GM21515 (cell line): ENCODE results near the gene PRIM2.
"Not testable (repeated sequence)": the region's sequence is repeated elsewhere in the genome, so short reads cannot be mapped to it uniquely, and the experiment has no call there.

Source experiments
- ATAC-seq: cut with Tn5 transposase; IDR thresholded peaks from one replicate; pipeline ENCODE4 v1.9.1; 2021; ENCODE audit not compliant: unreplicated experiment

The PRIM2 gene

DNA sequence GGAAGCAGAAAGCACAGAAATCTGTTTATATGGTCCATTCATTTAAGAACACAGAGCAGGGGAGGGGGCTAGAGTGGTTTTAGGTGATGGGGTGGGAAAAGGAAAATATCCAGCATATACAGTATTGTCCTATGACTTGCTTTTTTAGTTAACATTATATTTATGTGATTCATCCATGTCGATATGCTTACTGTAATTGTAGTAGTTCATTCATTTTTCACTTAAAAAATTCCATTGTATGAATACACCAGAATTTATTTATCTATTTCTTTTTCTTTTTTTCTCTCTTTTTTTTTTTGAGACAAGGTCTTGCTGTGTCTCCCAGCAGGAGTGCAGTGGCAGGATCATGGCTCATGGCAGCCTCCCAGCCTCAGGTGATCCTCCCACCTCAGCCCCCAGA lies 9.6 kb upstream of the PRIM2 start:
- no peak for ATAC-seq

DNA sequence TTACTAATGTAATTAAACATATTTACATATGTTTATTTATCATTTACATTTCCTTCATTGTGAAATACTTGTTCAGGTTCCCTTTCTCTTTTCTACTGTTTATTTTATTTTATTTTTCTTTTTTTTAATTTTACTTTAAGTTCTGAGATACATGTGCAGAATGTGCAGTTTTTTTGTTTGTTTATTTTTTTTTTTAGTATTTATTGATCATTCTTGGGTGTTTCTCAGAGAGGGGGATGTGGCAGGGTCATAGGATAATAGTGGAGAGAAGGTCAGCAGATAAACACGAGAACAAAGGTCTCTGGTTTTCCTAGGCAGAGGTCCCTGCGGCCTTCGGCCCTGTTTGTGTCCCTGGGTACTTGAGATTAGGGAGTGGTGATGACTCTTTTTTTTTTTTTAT lies 8.7 kb upstream of the PRIM2 start:
- ATAC-seq, result not testable (repeated sequence)

DNA sequence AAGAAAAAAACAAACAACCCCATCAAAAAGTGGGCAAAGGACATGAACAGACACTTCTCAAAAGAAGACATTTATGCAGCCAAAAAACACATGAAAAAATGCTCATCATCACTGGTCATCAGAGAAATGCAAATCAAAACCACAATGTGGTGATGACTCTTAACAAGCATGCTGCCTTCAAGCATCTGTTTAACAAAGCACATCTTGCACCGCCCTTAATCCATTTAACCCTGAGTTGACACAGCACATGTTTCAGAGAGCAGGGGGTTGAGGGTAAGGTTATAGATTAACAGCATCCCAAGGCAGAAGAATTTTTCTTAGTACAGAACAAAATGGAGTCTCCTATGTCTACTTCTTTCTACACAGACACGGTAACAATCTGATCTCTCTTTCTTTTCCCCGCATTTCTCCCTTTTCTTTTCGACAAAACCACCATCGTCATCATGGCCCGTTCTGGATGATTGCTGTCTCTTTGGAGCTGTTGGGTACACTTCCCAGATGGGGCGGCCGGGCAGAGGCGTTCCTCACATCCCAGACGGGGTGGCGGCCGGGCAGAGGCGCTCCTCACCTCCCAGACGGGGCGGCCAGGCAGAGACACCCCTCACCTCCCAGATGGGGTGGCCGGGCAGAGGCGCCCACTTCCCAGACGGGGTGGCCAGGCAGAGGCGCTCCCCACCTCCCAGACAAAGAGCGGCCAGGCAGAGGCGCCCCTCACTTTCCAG lies 7.2 kb upstream of the PRIM2 start:
- not testable (repeated sequence) for ATAC-seq

DNA sequence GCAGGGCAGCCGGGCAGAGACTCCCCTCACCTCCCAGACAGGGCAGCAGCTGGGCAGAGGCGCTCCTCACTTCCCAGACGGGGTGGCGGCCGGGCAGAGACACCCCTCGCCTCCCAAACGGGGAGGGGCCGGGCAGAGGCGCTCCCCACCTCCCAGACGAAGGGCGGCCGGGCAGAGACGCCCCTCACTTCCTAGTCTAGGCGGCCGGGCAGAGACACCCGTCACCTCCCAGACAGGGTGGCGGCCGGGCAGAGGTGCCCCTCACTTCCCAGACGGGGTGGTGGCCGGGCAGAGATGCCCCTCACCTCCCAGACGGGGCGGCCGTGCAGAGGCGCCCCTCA lies 6.6 kb upstream of the PRIM2 start:
- no peak for ATAC-seq

DNA sequence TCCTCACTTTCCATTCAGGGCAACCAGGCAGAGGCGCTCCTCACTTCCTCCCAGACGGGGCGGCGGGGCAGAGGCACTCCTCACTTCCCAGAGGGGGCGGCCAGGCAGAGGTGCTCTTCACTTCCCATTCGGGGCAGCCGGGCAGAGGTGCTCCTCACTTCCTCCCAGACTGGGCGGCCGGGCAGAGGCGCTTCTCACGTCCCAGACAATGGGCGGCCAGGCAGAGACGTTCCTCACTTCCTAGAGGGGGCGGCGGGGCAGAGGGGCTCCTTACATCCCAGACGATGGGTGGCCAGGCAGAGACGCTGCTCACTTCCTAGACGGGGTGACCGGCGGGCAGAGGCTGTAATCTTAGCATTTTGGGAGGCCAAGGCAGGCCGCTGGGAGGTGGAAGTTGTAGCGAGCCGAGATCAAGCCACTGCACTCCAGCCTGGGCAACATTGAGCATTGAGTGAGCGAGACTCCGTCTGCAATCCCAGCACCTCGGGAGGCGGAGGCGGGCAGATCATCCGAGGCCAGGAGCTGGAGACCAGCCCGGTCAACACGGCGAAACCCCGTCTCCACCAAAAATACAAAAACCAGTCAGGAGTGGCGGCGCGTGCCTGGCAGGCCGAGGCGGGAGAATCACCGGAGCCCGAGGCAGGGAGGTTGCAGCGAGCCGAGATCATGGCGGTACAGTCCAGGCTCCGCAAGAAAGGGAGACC lies 6.0 kb upstream of the PRIM2 start:
- not testable (repeated sequence) for ATAC-seq

DNA sequence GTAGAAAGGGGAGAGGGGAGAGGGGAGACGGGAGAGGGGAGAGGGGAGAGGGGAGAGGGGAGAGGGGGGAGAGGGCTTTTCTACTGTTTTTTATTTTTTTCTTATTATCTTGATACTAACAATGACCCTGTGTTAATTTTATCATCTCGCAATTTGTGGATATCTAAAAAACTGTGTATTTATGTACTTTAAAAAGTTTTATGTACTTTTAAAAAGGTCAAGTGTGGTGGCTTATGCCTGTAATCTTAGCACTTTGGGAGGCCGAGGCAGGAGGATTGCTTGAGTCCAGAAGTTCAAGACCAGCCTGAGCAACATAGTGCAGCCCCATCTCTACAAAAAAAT lies 5.5 kb upstream of the PRIM2 start:
- no peak for ATAC-seq

DNA sequence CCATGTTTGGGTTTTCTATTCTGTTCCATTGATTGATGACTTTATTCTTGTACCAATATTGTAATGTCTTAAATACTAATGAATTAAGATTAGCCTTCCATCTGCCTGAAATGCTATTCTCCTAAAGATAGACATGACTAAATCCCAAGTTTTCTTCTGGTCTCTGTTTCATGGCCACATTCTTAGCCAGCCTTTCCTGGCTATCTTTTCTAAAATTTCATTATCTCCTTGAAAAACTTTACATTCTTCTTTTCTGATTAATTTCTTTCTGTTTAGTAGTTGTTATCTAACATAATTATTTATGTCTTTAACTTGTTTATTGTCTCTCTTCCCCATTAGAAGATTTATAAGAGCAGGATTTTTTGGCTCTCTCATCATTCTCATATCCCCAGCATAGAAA lies 4.4 kb upstream of the PRIM2 start:
- no peak for ATAC-seq

DNA sequence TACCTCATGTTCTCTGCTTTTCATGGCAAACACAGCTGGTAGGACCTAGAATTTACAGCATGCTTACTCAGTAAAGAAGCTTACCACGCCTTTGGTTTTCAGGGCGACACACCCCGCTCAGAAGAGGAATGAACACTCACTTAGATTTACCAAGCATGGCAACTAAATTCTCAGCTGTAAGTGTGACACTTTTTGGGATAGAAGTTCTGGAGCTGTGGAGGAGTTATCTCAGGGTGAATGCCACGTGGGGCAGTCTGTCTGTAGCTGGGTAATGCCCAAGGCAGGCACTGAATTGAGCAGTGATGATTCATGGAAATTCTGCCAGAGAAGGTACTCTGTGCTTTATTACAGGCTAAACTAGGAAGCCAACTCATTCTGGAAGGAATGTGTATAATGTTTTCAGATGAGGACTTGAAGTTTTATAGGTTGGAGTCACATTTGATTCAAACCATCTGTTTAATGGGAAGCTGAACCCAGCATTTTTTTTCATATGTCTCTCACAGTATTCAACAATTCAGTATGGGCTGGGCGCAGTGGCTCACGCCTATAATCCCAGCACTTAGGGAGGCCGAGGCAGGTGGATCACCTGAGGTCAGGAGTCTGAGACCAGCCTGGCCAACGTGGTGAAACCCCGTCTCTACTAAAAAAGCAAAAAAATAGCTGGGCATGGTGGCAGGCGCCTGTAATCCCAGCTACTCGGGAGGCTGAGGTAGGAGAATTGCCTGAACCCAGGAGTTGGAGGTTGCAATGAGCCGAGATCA lies 3.5 kb upstream of the PRIM2 start:
- ATAC-seq, result no peak

DNA sequence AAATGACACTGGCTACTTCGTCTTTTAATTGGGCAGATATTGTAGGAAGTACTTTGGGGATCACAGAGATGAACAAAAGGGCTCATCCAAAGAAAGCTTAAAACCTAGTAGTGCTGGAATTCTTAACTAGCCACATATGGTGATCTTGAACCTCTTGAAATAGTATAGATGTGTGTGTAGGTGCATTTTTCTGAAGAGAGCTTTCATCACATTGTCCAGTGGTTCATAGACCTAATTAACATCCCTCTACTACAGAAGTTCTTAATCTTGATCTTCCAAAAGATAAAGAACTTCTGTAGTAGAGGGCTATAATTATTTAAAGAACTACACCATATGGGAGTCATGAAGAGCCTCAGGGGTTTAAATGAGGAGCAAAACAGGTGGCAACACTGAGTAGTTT lies 2.3 kb upstream of the PRIM2 start:
- no peak for ATAC-seq

DNA sequence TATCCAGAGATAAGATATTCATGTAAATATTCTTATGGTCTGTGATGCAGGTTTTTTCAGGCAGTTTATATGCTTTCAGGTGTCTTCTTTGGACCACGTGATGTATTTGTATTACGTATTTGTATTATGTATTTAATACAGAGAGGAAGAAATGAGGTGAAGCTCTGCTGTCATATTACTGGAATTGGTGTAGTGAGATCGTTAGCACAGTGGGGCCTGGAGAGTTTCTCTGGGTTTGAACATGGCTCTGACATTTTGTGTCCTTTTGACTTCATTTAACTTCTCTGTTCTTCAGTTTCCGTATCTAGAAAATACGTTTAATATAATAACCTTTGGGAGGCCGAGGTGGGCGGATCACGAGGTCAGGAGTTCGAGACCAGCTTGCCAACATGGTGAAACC lies 1.6 kb upstream of the PRIM2 start:
- ATAC-seq, result no peak

DNA sequence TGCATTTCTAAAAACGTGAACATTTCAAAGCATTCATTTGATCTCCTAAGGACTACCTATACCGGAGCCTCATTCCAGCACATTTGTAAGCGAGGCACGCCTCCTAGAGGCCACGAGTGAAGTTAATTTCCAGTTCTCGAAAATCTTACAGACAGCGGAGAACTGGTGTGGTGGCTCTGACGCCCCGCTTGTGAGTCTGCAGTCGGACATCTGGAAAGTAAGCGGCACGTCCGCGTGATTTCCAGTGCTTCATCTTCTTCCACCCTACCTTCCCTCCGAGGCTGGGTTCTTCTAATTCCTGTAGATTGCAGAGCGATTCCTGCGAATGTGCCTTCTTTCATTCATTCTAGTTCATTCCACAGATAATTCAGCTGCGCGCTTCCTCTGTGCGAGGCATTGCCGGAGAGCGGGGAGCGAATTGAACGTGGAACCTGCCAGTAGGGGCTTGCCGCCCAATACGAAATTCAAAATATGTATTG lies 810 bp upstream of the PRIM2 start:
- ATAC-seq, result peak; percentile 91

DNA sequence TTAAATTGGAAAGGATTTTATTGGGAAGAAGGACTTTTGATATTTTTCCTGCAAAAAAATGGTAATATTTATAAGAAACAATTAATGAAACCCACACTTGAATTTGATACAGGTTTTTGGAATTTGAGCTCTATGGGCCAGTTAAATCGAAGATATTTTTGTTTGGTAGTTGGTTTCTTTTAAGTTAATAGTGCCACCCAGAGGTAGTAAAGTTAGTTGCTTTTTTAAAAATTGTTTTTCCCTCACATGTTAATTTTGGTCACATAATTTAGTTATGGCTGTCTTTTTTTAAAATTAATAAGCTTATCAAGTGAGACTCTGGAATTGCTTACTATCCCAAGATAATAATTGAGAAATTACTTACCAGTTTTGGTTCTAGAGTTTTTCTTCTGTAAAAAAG lies 7.1 kb downstream of the PRIM2 start:
- ATAC-seq, result no peak

DNA sequence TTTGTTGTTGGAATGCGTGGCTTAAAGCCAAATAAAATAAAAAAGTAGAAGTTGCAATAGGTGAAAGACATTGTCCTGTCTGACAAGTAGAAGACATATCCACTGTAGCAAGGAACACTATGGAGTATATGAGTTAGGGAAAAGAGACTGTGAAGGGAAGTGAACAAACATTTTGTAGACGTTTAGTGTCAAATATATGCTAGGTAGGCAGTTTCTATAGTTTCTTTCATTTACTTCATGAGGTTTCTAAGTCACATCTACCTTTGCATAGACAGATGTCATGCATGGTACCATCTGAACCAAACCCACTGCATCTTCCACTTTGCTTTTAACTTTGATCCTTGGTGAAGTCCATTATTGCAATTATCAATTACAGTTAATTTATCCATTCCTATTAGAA lies 9.9 kb downstream of the PRIM2 start:
- no peak for ATAC-seq

DNA sequence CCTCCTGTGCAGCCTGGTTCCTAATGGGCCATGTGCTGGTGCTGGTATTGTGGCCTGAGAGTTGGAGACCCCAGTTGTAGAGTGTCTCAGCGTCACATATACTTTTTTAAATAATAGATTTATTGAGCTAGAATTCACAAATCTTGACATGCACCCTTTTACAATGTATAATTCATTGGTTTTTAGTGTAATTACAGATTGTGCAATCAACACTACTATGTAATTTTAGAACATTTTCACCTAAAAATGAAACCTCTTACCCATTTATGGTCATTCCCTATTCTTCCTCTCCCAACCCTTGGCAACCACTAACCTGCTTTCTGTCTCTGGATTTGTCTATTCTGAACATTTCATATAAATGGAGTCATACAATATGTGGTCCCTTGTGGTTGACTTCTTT lies 10.6 kb downstream of the PRIM2 start:
- ATAC-seq, result no peak

DNA sequence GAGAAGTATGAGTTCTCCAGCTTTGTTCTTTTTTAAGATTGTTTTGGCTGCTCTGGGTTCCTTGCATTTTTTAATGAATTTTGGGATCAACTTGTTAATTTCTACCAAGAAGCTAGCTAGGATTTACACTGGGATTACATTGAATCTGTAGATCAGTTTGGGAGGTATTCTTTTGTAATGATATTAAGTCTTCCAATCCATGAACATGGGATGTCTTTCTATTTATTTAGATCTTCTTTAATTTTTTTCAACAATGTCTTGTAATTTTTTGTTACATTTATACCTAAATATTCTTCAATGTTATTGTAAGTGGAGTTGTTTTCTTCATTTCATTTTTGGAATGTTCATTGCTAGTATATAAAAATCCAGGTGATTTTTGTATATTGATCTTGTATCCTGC lies 12.5 kb downstream of the PRIM2 start:
- no peak for ATAC-seq

DNA sequence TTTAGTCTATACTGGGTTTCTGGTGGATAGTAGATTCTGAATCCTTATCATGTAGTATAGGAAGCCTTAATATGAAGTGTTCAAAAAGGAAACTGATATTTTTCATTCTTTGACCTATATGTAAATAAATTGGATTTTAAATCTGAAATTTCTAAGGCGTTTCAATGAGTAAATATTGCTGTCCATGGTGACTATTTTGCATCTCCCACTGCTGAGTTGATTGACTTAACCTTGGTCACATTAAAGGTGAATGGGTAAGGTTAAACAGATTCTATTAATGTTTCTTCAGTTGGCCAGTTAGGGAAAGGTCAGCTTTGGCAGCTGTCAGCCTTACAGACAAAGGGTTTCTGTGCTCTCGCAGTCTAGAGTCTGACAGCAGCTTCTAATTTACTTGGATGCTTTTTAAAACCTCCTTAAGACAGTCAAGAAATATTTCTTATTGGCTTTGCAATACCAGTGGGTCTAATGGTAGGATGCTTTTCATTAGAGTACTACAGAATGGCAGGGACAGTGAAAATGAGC lies 24.8 kb downstream of the PRIM2 start:
- ATAC-seq, result no peak

DNA sequence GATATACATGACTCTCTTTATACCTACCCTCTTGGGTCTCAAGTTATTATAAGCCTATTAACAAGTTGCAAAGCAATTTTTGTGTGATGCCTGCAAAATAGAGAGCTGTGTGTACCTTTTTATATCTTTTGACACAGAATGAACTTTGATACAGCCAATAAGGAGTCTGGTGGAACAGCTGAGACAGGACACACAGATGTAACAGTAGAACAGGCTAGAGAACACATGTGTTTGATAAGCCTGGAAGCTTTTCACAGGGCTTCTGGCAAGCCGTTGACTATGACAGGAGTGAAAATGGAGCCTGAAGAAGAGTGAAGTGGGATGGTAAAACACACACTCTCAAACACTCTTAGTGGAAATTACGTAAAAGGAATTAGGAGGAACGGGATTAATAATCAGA lies 25.9 kb downstream of the PRIM2 start:
- ATAC-seq, result not testable (repeated sequence)

DNA sequence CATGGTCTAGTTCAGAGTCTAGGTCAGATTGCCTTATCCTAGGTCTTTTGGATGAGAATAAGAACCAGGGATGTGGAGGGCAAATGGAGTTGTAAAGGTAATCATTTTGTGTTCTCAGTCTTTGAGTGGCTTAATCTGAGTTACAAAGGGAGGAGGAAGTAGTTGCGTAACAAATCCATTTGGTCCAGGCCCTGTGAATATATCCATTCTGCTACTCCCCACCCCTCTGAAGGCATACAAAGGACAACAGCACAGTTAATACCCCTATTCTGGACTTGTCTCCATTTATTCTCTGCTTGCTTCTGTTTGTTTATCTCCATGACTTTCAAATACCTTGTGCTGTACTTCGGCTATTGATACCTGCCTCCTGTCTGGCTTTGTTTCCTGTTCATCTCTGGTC lies 29.3 kb downstream of the PRIM2 start:
- ATAC-seq, result not testable (repeated sequence)

DNA sequence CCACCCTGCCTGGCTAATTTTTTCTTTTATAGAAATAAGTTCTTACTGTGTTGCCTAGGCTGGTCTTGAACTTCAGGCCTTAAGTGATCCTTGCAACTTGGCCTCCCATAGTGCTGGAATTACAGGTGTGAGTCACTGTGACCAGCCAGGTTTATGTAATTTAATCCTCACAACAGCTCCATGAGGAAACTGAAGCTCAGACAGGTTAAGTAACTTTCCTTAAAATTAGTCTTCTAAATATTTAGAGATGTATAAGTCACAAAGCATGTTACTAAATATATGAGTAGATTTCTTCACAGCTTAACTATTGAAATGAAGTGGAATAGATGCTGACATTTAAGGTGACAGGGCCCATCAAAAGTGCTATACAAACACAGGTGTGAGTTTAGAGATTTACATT lies 30.2 kb downstream of the PRIM2 start:
- not testable (repeated sequence) for ATAC-seq

DNA sequence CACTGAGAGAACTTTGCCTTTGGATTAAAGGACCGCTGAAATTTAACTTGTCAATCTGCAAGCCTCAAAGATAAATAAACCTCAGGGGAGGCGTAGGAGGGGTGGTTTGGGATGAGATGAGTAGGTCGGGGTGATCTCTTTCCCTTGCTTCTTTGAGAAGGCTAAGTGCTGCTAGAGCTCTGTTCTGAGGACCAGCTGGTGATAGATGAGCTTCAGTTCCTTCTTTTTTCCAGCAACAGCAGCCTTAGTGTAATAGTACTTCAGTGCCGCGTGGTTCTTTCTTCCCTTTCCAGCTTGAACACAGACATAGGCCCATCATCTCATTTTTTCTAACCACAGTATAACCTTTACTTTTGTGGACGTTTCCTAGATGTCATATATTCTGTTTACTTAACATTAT lies 33.0 kb downstream of the PRIM2 start:
- peak; percentile 57 for ATAC-seq

DNA sequence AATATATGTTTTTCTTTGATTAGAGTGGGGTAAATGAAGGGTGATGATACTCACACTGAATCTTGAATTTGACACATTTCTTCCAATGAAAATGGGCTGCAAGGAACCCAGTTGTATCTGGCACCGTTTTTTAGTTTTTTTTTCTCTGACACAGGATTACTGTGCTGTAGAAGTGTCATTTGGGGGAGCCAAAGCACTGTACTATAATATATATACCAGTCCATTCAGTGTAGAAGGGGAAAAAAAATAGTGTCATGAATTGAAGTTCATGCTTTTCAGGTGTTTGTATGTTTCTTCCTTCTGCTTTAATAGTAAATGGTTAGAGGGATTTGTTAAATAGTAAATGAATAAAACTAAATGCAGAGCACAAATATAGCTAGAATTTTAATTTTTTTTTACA lies 35.2 kb downstream of the PRIM2 start:
- ATAC-seq, result not testable (repeated sequence)

DNA sequence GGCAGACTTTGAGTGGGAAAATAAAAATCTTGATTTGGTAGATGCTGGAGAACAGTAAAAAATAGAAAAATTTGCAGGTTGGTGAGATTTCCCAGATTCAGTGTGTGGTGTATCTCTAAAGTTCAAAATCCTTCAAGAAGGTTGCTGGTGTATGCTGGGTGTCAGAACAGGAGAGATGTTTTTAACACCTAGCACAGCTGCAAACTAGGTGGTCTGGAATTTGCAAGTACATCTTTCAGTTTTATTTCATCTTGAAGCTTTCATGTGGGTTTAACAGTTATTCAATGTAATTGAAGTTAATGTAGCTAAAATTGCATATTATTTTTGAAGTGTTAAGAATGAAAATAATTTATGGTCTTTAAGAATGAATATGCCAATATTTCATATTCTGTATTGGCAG lies 40.9 kb downstream of the PRIM2 start:
- ATAC-seq, result not testable (repeated sequence)
